GM08714 (cell line): ENCODE results near the gene ALLC.

Source experiments
- H3K4me3 ChIP-seq: fragments of 200-500 bp; sonication (Bioruptor generic); 2 replicates; pipeline ENCODE4 v1.5.1; 2014; ENCODE audit warnings: mild to moderate bottlenecking, low read length, inconsistent platforms
- ZNF274 ChIP-seq: IDR thresholded peaks from 2 replicates; pipeline ENCODE4 v1.6.1; 2012; ENCODE audit warnings: mild to moderate bottlenecking, low read depth, low read length

The ALLC gene

GRCh38 chr2:3709225-3709624 lies 51.2 kb downstream of the ALLC start:
- TF ChIP-seq ZNF274 = no peak
- no peak overlapping the region for H3K4me3 ChIP-seq

GRCh38 chr2:3712424-3712823 lies 54.4 kb downstream of the ALLC start:
- no peak for TF ChIP-seq ZNF274
- H3K4me3 ChIP-seq = no peak overlapping the region

GRCh38 chr2:3712831-3713503 lies 55.0 kb downstream of the ALLC start:
- TF ChIP-seq ZNF274 = no peak
- no peak overlapping the region for H3K4me3 ChIP-seq

- no peak for TF ChIP-seq ZNF274
- H3K4me3 ChIP-seq = no peak overlapping the region
Observed at GRCh38 chr2:3718679-3719078, 60.7 kb downstream of the ALLC start.

GRCh38 chr2:3725002-3725401 lies 67.0 kb downstream of the ALLC start:
- no peak for TF ChIP-seq ZNF274
- H3K4me3 ChIP-seq = no peak overlapping the region

GRCh38 chr2:3725458-3726250 lies 67.7 kb downstream of the ALLC start:
- no peak overlapping the region for H3K4me3 ChIP-seq

GRCh38 chr2:3726511-3726910 lies 68.5 kb downstream of the ALLC start:
- TF ChIP-seq ZNF274 = no peak
- no peak overlapping the region for H3K4me3 ChIP-seq

More at GRCh38 chr2:3725458-3726250, 67.7 kb downstream of the ALLC start:
- TF ChIP-seq ZNF274 = no peak

GRCh38 chr2:3727397-3728045 lies 69.5 kb downstream of the ALLC start:
- TF ChIP-seq ZNF274 = no peak
- H3K4me3 ChIP-seq = no peak overlapping the region

- no peak overlapping the region for H3K4me3 ChIP-seq
- no peak for TF ChIP-seq ZNF274
Observed at GRCh38 chr2:3728104-3729054, 70.4 kb downstream of the ALLC start.

GRCh38 chr2:3729055-3729448 lies 71.1 kb downstream of the ALLC start:
- no peak overlapping the region for H3K4me3 ChIP-seq
- no peak for TF ChIP-seq ZNF274

- no peak for TF ChIP-seq ZNF274
Observed at GRCh38 chr2:3729786-3730185, 71.8 kb downstream of the ALLC start.

GRCh38 chr2:3730646-3731045 lies 72.6 kb downstream of the ALLC start:
- TF ChIP-seq ZNF274 = no peak

More at GRCh38 chr2:3729786-3730185, 71.8 kb downstream of the ALLC start:
- no peak overlapping the region for H3K4me3 ChIP-seq

GRCh38 chr2:3731829-3732228 lies 73.8 kb downstream of the ALLC start:
- TF ChIP-seq ZNF274 = no peak
- no peak overlapping the region for H3K4me3 ChIP-seq

More at GRCh38 chr2:3730646-3731045, 72.6 kb downstream of the ALLC start:
- H3K4me3 ChIP-seq = no peak overlapping the region

- no peak for TF ChIP-seq ZNF274
- H3K4me3 ChIP-seq = no peak overlapping the region
Observed at GRCh38 chr2:3736112-3736511, 78.1 kb downstream of the ALLC start.
